GM18873 (cell line): Measurements from ENCODE around the gene SEPTIN6.

Experiments used
- ATAC-seq: cut with Tn5 transposase; IDR thresholded peaks from one replicate; pipeline ENCODE4 v1.9.1; 2021; ENCODE audit warnings: mild to moderate bottlenecking, moderate library complexity, moderate number of reproducible peaks; ENCODE audit not compliant: unreplicated experiment, low FRiP score

SEPTIN6 gene

DNA sequence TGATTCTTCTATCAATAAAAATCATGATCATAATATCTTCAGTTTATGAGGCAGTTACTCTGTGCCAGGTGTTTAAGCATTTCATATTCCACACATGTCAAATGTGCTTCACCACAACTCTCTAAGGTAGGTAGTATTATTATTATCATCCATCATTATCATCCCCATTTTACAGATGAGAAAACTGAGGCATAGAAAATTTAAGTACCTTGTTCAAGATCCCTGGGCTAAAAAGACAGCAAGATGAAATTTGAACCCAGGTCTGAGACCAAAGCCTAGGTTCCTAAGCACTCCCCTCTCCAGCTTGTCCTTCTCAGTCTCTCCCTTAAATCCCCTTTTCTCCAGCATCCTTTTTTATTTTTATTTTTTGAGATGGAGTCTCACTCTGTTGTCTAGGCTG, 33.4 kb downstream of the SEPTIN6 start:
- ATAC-seq: no peak

- no peak for ATAC-seq
These were observed 37.8 kb downstream of the SEPTIN6 start for GRCh38 chrX:119655125-119655524.

DNA sequence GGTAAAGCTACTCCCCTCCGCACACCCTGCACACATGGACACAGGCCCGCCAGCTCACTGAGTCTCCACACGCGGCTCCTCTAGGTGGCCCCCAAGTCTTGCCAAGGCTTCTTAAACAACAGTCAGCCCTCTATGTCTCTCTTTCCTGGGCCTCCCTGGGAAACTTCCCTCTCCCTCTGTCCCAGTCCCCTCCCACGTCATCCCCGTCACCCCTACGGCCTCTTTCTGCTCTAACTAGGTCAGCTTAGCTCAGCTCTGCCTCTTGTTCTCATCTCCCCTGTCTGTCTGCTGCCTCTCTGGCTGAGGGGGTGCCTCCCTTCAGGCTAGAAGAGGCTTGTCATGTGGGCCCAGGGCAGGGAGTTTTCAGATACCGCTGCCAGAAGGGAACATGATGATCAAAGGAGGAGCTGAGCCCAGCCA, 38.8 kb downstream of the SEPTIN6 start:
- no peak for ATAC-seq

GRCh38 chrX:119648421-119648775, 44.6 kb downstream of the SEPTIN6 start:
- peak; percentile 11 for ATAC-seq

DNA sequence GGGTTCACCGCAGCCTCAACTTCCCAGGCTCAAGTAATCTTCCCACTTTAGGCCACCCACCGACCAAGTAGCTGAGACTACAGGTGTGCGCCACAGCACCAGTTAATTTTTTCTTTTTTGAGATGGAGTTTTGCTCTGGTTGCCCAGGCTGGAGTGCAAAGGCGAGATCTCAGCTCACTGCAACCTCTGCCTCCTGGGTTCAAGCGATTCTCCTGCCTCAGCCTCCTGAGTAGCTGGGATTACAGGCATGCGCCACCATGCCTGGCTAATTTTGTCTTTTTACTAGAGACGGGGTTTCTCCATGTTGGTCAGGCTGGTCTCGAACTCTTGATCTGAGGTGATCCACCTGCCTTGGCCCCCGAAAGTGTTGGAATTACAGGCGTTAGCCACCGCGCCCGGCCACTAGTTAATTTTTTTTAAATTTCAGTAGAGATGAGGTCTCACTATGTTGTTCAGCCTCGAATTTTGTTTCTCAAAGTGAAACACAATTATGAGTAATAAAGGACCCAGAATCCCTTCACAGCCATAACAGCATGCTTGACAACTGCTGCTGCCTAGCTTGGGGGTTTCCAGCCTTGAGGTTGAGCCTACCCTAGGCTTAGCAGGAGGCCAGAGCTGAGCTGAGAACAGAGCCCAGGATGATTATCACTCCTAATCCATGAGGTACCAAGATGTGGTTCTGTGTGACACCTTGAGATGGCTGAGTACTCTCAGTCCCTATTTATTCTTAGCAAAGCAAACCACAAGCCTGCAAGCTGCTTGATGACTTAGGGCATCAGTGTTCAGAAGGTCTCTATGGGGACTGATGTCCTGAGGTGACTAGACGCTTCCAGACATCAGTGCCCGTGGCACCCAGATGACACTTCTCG, 45.2 kb downstream of the SEPTIN6 start:
- ATAC-seq: peak; percentile 96

DNA sequence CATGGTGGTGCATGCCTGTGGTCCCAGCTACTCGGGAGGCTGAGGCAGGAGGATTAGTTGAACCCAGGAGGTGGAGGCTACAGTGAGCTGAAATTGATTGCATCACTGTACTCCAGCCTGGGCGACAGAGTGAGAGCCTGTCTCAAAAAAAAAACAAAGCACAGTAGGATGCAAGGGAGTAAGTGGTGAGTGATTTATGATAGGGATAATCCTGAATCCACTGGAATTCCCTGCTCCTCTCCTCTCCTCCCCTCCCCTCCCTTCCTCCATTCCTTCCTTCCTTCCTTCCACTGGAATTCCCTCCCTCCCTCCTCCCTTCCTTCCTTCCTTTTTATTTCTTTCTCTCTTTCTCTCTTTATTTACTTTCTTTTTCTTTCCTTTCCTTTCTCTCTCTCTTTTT, 45.9 kb downstream of the SEPTIN6 start:
- no peak for ATAC-seq

DNA sequence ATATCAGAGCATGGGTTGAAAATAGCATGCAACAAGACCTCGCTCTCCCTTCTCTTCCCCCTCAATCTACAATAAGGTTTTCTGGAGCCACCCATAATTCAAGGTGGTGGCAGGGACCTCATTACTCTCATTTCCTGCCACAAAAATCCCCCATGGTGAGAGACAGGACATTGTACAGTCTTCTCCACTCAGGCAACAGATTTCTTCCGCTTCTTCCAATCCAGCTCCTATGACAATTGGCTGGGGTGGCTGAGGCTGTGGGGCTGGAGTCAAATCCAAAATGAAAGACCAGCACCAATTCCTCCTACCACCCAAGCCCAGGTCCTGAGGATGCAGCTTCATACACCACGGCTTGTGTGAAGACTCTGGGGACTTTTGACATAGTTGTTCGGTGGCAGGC, 46.5 kb downstream of the SEPTIN6 start:
- ATAC-seq: no peak

DNA sequence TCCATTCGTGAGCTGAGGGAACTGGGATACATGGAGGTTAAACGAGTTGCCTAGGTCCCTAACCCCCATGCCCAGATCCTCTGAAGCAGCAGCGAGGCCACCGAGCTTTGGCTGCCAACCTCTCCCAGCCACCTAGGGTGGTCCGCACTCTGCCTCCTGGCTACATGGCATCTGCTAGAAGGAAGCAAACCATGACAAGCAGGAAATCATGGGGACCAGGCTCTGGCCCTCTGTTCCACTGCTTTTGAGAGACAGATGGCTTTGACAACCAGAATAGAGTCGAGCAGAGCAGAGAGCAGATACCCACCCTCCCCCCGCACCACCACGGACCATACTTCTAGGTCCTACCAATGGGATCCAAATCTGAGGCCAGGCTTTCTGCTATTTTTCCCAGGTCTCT, 49.3 kb downstream of the SEPTIN6 start:
- ATAC-seq: no peak
